Endometrial microvascular endothelial cells (primary cell): ENCODE measurements around the gene HS3ST3A1. TPM values are rescaled to one million over a fixed set of nuclear protein-coding genes. Genes with fewer than 3 reads are reported as not detected.

Source experiments
- in situ Hi-C: cut with HindIII; loops from 2 replicates; pipeline ENCODE4 v1.10.0; 2017; ENCODE audit warnings: low sequenced_read_pairs, low pct_unique_long_range_greater_than_20kb; ENCODE audit errors: inconsistent ontology term
- total RNA-seq: library from RNA; depleted of rRNA; stranded (reverse); fragments of >200 nt; gene quantifications from one replicate; pipeline ENCODE4 v1.2.3, GENCODE V29; 2015; ENCODE audit errors: inconsistent ontology term

The HS3ST3A1 gene
- 0.46 TPM for total RNA-seq

- in situ Hi-C loops = no loop called here
These were observed at the start of gene HS3ST3A1 for GRCh38 chr17:13601776-13602551. TSS of gene HS3ST3A1 (minus strand) at chr17:13601929. CDS start at chr17:13601129, 800 bp downstream.

GRCh38 chr17:13650096-13650675, 48.5 kb upstream of the HS3ST3A1 start:
- in situ Hi-C loops = no loop called here

- in situ Hi-C loops = no loop called here
These were observed 45.9 kb upstream of the HS3ST3A1 start for GRCh38 chr17:13647543-13648021.

GRCh38 chr17:13646969-13647542, 45.3 kb upstream of the HS3ST3A1 start:
- in situ Hi-C loops = no loop called here

- in situ Hi-C loops = no loop called here
These were observed 44.7 kb upstream of the HS3ST3A1 start for GRCh38 chr17:13646411-13646810.

GRCh38 chr17:13643180-13643579, 41.5 kb upstream of the HS3ST3A1 start:
- in situ Hi-C loops = no loop called here

- in situ Hi-C loops = no loop called here
These were observed 40.5 kb upstream of the HS3ST3A1 start for GRCh38 chr17:13642188-13642587.

GRCh38 chr17:13640551-13640950, 38.8 kb upstream of the HS3ST3A1 start:
- in situ Hi-C loops = no loop called here

- in situ Hi-C loops = no loop called here
These were observed 37.2 kb upstream of the HS3ST3A1 start for GRCh38 chr17:13638855-13639458.

GRCh38 chr17:13636951-13637350, 35.2 kb upstream of the HS3ST3A1 start:
- in situ Hi-C loops = no loop called here

- in situ Hi-C loops = no loop called here
These were observed 34.2 kb upstream of the HS3ST3A1 start for GRCh38 chr17:13635951-13636350.

- in situ Hi-C loops = no loop called here
These were observed 32.3 kb upstream of the HS3ST3A1 start for GRCh38 chr17:13634021-13634420.

GRCh38 chr17:13631529-13631928, 29.8 kb upstream of the HS3ST3A1 start:
- in situ Hi-C loops = no loop called here

- in situ Hi-C loops = no loop called here
These were observed 25.0 kb upstream of the HS3ST3A1 start for GRCh38 chr17:13626703-13627102.

GRCh38 chr17:13619462-13619861, 17.7 kb upstream of the HS3ST3A1 start:
- in situ Hi-C loops = no loop called here

- in situ Hi-C loops = no loop called here
These were observed 14.3 kb upstream of the HS3ST3A1 start for GRCh38 chr17:13616031-13616430.

GRCh38 chr17:13609941-13610340, 8.2 kb upstream of the HS3ST3A1 start:
- in situ Hi-C loops = no loop called here

- in situ Hi-C loops = no loop called here
These were observed 380 bp downstream of the HS3ST3A1 start for GRCh38 chr17:13601322-13601775.

GRCh38 chr17:13600475-13601321, 1.0 kb downstream of the HS3ST3A1 start:
- in situ Hi-C loops = no loop called here
